T1000 (cell line): ENCODE results near the gene EPB42.
"Not testable (repeated sequence)": the region's sequence is repeated elsewhere in the genome, so short reads cannot be mapped to it uniquely, and the experiment has no call there.

Experiments
- DNase-seq: peaks from one replicate; lab custom pipeline; 2025; ENCODE audit warnings: mixed read lengths; lab: John Stamatoyannopoulos, UW

EPB42 gene

DNA sequence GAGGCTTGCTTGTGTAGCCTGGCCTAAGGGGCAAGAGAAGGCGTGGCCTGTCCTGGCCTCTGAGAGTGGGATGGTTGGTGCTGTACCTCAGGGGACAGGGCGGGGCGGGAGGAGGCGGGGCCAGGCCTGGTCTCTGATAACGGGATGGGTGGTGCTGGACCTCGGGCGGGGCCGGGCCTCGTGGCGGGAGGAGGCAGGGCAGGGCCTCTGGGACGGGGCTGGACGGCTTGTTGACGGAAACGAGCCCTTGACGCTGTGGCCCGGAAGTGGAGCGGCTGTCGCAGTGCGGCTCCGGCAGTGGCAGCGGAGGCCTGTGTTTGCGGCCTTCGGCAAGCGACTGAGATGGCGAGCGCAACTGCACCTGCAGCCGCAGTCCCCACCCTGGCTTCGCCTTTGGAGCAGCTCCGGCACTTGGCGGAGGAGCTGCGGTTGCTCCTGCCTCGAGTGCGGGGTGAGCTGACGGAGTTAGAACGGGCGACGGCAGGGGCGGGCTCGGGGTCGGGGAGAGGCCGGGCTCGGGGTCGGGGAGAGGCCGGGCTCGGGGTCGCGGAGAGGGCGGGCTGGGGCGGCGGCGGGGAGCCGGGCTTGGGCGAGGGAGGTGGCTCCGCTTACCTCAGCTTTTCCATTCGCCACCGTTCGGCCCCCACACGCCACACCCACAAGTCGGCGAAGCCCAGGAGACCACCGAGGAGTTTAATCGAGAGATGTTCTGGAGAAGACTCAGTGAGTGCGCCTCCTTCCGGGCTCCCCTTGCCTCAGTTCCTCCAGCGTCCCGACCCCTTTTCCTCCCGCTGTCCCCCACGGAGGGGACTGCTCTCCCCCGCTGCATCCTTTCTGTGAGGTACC lies 35.4 kb downstream of the EPB42 start, which contains the start of gene CCNDBP1:
CCNDBP1 (plus strand) TSS at position 247 of the 846 bp plus-strand sequence; CDS start at position 343, 96 bp downstream.
- peak; percentile 87 for DNase-seq

- DNase-seq = no peak
Measured at GRCh38 chr15:43184407-43185124, 36.3 kb downstream of the EPB42 start.

- no peak for DNase-seq
Measured at GRCh38 chr15:43183270-43183669, 37.5 kb downstream of the EPB42 start.

DNA sequence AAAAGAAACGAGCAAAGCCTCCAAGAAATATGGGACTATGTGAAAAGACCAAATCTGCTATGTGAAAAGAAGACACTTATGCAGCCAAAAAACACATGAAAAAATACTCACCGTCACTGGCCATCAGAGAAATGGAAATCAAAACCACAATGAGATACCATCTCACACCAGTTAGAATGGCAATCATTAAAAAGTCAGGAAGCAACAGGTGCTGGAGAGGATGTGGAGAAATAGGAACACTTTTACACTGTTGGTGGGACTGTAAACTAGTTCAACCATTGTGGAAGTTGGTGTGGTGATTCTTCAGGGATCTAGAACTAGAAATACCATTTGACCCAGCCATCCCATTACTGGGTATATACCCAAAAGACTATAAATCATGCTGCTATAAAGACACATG lies 43.7 kb downstream of the EPB42 start:
- DNase-seq = not testable (repeated sequence)

DNA sequence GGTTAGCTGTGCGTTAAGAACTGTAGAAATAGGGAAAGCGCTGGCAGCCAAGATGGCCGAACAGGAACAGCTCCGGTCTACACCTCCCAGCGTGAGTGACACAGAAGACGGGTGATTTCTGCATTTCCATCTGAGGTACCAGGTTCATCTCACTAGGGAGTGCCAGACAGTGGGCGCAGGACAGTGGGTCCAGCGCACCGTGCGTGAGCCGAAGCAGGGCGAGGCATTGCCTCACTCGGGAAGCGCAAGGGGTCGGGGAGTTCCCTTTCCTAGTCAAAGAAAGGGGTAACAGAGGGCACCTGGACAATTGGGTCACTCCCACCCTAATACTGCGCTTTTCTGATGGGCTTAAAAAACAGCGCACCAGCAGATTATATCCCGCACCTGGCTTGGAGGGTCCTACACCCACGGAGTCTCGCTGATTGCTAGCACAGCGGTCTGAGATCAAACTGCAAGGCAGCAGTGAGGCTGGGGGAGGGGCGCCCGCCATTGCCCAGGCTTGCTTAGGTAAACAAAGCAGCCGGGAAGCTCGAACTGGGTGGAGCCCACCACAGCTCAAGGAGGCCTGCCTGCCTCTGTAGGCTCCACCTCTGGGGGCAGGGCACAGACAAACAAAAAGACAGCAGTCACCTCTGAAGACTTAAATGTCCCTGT lies 45.0 kb downstream of the EPB42 start:
- not testable (repeated sequence) for DNase-seq

DNA sequence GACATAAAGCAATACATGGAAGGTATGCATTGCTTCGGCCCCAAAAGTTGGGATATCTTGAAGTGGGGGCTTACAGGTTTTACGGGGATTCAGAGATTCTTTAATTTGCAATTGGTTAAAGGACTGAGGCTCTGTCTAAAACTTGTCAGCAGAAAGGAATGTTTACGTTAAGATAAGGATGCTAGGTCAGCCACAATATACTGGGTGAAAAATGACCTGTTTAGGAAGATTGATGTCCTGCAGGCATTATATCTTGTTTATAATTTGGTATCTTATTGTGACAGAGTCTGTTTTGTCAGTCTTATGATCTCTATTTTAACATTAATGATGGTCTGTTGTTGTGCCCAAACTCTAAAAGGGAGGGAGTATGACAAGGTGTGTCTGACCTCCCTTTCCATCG lies 50.9 kb downstream of the EPB42 start:
- no peak for DNase-seq

DNA sequence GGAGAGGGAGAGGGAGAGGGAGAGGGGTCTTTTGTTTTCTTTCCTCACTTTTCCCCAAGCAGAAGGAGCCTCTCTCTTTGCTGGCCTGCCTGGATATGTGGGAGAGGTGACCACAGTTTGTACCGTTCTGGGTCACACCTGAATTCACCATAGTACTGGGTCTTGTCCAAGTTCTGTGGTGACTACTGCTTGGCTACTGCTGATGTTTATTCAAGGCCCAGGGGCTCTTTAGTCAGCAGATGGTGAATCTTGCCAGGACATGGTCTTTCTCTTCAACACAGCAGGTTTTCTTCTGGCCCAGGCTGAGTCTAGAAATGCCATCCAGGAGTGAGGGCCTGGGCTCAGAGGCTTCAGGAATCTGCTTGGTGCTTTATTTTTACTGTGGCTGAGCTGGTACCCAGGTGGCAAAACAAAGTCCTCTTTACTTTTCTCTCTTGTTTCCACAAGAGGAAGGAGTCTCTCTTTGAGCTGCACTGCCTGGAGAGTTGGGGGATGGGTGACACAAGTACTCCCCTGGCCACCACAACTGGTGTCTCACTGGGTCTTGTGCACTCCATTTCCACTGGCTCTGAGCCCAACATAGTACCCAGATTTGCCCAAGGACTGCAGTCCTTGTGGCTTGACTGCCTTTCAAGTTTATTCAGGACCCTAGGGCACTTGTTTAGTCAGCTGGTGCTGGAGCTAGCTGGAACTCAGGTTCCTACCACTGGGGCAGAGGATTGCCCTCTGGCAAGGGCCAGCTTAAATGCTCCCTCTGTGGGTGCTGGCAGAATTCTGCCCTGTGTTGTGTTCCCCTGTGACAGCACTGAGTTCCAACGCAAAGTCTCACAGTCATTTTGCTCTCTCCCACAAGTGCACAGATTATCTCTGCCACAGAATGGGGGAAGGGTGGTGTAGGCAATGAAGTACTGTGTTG lies 52.4 kb downstream of the EPB42 start:
- DNase-seq = peak; percentile 42

DNA sequence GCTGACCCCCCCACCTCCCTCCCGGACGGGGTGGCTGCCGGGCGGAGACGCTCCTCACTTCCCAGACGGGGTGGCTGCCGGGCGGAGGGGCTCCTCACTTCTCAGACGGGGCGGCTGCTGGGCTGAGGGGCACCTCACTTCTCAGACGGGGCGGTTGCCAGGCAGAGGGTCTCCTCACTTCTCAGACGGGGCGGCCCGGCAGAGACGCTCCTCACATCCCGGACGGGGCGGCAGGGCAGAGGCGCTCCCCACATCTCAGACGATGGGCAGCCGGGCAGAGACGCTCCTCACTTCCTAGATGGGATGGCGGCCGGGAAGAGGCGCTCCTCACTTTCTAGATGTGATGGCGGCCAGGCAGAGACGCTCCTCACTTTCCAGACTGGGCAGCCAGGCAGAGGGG lies 53.6 kb downstream of the EPB42 start:
- not testable (repeated sequence) for DNase-seq

GRCh38 chr15:43165801-43166325 lies 55.0 kb downstream of the EPB42 start:
- no peak for DNase-seq

DNA sequence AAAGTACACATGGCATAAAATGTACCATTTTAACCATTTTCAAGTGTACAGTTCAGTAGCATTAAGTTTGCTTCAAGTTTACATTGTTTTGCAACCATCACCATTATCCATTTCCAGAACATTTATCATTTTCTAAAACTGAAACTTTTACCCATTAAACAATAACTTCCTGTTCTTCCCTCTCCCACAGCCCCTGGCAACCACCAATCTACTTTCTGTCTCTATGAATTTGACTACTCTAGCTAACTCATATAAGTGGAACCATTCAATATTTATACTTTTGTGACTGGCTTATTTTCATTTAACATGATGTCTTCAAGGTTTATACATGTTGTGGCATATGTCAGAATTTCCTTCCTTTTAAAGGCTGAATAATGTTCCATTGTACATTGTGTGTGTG lies 67.5 kb downstream of the EPB42 start:
- no peak for DNase-seq

GRCh38 chr15:43151688-43152087 lies 69.1 kb downstream of the EPB42 start:
- no peak for DNase-seq

GRCh38 chr15:43150191-43150929 lies 70.5 kb downstream of the EPB42 start:
- DNase-seq = peak; percentile 39
